ENCODE measurements around the gene SLC35A2.

DNA sequence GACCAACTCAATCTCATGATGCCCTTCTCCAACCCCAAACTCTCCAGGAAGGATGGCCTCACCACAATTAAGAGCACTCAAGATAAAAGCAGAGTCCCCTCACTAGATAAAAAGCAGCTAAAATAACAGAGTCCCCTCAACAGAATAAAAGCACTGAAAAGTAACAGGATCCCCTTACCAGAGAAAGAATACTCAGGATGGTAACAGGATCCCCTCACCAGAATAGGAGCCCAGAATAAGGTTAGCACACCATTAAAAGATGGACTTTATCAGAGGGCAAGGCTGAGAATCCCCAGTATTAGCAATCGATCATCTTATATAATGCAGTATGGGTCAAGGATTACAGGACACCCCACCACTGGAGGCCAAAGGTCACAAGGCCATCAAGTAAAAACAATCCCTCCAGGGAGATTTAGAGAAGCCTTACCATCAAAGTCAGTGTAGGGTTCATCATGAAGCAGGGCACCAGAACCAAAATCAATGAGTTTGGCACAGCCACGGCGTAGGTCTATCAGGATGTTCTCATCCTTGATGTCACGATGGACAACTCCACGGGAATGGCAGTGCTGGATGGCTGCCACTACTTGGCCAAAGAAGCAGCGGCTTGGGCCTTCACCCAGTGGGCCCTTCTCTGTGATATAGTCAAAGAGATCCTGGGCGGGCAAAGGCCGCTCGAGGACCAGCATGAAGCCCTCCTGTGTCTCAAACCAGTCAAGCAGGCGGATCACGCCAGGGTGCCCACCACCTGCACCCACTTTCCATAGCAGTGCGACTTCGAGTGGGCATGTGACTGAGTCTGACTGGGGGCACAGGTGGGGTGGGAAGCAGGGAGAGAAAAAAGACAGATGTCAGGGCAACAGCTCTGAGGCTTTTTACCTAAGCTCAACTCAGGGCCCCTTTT is 3.4 kb upstream of the SLC35A2 start:
- TF ChIP-seq CREB1 (CRISPR knock-in tag; IDR thresholded peaks at IDR 0.05) = no peak
- TF ChIP-seq, protein P1, sequence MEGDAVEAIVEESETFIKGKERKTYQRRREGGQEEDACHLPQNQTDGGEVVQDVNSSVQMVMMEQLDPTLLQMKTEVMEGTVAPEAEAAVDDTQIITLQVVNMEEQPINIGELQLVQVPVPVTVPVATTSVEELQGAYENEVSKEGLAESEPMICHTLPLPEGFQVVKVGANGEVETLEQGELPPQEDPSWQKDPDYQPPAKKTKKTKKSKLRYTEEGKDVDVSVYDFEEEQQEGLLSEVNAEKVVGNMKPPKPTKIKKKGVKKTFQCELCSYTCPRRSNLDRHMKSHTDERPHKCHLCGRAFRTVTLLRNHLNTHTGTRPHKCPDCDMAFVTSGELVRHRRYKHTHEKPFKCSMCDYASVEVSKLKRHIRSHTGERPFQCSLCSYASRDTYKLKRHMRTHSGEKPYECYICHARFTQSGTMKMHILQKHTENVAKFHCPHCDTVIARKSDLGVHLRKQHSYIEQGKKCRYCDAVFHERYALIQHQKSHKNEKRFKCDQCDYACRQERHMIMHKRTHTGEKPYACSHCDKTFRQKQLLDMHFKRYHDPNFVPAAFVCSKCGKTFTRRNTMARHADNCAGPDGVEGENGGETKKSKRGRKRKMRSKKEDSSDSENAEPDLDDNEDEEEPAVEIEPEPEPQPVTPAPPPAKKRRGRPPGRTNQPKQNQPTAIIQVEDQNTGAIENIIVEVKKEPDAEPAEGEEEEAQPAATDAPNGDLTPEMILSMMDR (IDR thresholded peaks at IDR 0.05) = no peak
- TF ChIP-seq SP1 (CRISPR knock-in tag; conservative IDR thresholded peaks at IDR 0.05) = no peak
- TF ChIP-seq, protein P2, sequence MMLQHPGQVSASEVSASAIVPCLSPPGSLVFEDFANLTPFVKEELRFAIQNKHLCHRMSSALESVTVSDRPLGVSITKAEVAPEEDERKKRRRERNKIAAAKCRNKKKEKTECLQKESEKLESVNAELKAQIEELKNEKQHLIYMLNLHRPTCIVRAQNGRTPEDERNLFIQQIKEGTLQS (CRISPR knock-in tag; conservative IDR thresholded peaks at IDR 0.05) = no peak
- TF ChIP-seq NR3C1 (CRISPR knock-in tag; conservative IDR thresholded peaks at IDR 0.05; ENCODE audit: low read depth) = no peak
- no peak for TF ChIP-seq KAT7 (CRISPR knock-in tag; IDR thresholded peaks at IDR 0.05; ENCODE audit: borderline replicate concordance)
- TF ChIP-seq, protein P3, sequence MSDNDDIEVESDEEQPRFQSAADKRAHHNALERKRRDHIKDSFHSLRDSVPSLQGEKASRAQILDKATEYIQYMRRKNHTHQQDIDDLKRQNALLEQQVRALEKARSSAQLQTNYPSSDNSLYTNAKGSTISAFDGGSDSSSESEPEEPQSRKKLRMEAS (CRISPR knock-in tag; IDR thresholded peaks at IDR 0.05) = no peak
